ENCODE results near the gene RGS19.

RGS19 gene

DNA sequence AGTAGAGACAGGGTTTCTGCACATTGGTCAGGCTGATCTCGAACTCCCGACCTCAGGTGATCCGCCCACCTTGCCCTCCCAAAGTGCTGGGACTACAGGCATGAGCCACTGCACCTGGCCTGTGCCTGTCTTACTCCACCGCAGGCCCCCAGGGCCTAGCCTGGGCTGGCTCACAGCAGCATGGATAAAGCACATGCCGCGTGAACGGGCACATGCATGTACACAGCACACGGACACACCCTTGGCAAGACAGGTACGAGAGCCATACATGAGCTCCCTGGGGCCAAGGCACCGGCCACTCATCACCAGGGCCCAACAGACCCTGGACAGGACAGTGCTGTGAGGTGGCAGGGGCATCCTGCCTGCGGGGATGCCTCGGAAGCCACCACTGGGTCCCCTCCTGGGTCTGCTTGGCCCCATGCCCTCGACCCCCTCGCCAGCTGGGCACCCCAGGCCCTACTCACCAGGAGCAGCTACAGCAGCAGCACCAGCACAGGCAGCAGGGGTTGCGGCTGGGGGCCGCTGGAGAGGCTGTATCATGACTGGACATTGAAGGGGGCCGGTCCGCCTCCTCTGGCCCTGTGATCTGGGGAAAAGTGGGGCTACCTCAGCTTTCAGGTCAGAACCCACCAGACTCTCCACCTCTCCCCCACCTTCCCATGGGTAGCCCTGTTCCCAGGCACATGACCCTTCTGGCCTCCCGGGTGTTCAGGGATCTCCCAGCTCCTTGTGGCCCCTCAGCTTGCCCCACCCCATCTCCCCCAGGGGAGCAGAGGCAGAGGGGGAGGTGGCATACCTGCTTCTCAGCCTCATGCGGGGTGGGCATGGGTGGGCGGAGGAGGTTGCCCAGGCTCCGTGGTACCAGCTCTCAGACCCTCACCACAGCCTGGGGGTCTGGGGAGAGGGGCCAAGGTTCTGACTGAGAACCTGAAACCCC lies 3.0 kb downstream of the RGS19 start:
- no peak for DNase-seq

DNA sequence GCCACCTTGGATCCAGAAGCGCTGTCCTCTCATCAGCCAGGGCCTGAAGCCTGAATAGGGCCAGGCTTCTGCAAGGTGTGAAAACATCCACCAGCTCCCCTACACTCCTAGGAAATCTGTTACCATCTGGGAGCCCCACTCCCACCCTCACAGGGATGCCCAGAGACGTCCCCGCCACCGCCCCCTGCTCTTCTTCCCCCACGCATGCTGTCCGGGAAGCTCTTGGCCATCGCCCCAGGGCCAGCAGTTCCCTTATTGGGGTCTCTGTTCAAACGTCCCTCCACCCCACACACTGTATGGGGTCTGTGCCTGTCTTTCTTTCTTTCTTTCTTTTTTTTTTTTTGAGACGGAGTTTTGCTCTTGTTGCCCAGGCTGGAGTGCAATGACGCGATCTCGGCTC lies 3.8 kb downstream of the RGS19 start:
- DNase-seq, result no peak

GRCh38 chr20:64074963-64075362 lies 4.4 kb downstream of the RGS19 start:
- no peak for DNase-seq

DNA sequence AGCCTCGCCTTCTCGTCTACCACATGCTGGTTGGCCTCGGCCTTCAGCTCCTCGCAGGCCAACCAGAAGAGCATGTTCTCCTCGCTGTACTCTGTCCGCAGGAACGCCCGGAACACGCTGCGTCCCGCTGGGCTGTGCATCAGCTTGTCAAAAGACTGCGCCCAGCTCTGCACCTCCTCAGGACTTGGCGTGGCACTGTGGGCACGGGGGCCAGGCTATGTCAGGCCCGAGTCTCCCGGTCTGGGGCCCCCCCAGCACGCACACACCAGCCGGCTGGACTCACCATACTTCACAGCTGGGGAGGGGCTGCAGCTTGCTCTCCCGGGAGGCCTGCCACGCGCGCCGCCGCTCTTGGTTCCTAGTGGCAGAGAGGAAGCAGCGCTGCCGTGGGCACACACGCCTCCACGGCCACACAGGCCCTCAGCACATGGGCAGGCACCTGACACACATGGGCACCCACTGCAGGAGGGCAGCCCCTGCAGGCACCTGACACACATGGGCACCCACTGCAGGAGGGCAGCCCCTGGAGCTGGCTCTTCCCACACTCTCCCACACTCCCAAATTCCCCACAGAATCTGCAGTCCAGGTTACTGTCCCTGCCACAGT lies 5.0 kb downstream of the RGS19 start:
- no peak for DNase-seq

DNA sequence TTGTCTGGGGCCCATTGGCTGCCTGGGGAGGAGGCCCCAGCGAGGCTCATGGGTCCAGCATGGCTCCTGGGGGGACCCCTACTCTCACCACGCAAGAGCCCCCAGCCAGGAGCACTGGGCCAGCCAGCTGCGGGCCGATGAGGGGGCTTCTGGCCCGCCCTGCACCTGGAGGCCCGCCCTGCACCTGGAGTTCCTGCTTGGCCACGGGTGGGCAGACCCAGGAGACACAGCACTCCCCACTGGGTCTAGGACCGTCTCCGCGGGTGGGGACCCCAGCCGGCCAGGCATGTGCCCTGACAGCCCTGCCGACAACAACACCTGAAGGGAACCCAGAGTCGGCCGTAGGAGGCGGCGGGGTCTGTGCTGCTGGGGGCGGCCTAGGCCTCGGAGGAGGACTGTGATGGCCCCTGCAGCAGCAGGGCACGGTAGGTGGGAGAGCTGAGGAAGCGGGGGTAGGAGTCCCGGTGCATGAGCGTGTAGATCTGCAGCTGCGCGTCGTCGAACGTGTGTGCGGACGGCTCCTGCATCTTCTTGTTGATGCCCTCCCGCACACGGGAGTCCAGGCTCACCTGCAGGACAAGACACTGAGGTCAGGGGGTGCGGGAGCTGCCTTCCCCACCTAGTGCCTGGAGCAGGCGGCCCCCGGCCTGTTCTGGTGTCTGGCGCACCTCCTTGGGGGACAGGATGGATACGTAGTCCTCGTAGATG lies 5.7 kb downstream of the RGS19 start:
- DNase-seq, result no peak

GRCh38 chr20:64072498-64073063 lies 6.7 kb downstream of the RGS19 start:
- DNase-seq, result no peak

- no peak for DNase-seq
Measured at GRCh38 chr20:64071341-64072332, 7.7 kb downstream of the RGS19 start.

DNA sequence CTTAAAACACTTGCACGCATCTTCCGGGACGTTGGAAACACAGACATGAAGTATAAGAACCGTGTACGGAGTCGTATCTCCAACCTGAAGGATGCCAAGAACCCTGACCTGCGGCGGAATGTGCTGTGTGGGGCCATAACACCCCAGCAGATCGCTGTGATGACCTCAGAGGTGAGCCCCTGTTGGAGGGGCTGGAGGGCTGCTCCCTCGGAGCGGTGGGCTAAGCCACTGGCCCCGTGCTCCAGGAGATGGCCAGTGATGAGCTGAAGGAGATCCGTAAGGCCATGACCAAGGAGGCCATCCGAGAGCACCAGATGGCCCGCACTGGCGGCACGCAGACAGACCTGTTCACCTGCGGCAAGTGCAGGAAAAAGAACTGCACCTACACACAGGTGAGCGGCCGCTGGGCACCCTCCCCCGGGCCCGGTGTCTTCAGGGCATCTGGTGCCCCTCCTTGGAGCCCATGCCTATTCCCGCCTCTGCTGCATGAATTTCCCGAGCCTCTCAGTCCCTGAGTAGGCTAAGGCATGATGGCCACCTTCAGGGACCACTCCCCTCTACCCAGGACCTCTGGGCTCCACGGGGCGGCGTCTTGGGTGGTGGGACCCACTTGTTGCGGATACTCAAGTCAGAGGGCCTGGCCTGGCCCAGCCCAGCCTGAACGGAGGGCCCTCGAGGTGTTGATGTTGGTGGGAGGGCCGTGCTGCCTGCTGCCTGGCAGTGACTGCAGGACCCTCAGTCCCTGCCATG lies 8.9 kb downstream of the RGS19 start:
- no peak for DNase-seq

DNA sequence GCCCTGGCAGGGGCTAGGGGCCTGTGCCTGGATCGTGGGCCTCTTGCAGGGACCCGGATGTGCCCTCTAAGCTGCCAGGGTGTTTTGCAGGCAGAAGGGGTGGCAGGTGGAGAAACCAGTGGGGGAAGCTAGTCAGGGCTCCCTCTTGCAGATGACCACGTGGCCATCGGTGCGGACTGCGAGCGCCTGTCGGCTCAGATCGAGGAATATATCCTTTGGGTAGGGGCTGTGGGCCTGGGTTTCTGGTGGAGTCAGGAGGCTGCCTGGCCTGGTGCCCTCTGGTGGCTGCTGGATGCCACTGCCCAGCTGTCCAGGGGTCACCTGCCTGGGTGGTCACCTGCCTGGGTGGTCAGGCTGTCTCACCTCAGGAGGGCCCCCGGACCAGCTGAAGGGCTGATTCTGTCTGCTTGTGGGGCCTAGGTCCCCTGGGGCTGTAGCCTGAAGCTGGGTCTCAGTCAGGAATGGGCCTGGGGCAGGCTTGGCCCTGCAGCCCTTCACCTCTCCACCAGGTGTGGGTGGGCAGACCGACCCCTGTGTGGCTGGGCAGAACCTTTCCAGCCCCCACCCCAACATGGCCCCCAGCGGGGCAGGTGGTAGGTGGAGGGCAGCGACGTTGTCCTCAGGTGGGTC lies 9.6 kb downstream of the RGS19 start:
- DNase-seq, result no peak

GRCh38 chr20:64069209-64069613 lies 10.1 kb downstream of the RGS19 start:
- DNase-seq, result no peak

DNA sequence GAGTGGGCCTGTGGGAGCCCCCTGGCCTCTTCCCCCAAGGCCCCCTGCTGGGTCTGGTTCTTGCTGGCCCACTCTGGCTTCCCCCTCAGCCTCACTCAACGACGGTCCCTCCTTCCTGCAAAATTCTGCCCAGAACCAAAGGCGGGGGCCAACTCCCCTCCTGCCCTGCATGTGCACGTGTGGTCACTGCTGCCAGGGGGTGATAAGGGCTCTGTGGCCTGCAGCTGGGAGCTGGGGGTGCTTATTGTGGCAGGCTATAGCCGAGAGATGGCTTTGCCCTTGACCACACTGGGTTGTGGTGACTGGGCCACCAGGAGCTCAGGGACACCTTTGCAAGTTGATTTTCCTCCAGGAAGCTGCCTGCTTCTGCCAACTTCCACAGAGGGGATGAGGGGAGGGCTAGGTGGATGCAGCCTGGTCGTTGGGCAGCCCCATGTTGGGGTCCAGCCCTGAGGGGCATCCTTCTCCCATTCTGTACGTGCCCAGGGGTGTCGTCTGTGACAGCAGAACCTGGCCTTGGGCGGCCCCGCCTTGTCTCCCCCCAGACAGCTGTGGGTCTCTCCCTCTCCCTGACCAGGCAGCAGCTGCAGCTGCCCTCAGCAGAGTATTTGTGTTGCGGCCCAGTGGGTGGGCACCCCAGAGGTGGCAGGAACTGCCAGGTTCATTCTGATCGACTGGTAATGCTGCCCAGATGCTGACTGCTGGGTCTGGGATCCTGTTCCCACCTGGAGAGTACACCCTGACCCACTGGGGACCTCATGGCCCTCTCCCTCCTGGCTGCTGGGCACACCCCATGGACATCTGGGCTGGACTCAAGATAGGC lies 10.7 kb downstream of the RGS19 start:
- DNase-seq, result no peak

DNA sequence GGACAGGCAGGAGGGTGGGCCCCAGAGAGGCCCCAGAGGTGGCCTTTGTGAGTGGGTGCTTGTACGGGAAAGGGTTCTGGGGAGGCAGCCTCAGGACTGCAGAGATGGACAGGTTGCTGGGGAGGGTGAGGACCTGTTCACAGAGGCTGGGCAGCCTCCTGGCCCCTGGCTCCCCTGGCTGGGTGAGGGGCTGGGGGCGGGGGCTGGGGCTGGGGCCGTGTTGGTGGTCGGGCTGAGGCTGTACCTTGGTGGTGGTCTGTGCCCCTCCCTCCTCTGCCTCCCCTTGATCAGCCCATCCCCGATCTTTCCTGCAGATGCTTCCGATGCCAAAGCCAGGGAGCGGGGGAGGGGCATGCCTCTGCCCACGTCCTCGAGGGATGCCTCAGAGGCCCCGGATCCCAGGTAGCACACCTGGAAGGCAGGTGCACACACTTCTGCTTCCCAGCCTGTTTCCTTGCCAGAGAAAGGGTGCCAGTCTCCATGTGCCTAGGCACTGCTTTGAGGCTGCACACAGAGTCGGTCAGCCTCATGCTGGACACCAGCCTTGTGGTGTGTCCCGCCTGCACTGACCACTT lies 11.5 kb downstream of the RGS19 start:
- no peak for DNase-seq

DNA sequence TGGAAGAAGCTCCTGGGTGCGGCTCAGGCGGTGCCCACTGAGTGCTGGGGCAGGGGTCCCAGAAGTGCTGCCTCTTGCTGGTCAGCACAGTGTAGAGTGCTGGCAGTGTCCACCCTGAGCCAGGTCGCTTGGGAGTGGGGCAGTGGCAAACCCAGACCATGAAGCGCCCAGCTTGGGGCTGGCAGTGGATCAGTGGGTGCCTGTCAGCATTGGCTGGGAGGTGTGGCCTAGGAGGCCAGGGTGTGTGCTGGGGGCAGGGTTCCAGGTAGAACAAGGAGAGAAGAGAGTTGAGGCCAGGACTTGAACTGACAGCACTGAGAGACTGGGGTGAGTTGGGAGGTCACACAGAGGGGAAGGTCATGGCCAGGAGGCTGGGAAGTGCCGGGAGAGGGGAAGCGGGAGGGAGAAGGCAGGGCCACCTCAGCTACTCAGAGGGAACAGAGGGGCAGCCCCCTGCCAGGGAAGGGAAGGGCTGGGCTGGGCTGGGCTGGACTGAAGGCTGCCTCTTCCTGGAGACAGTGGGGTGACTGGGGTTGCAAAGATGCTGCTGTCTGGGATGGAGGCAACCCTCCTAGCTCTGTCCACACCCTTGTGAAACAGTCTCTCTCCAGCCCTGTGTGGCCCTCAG lies 12.2 kb downstream of the RGS19 start:
- no peak for DNase-seq

DNA sequence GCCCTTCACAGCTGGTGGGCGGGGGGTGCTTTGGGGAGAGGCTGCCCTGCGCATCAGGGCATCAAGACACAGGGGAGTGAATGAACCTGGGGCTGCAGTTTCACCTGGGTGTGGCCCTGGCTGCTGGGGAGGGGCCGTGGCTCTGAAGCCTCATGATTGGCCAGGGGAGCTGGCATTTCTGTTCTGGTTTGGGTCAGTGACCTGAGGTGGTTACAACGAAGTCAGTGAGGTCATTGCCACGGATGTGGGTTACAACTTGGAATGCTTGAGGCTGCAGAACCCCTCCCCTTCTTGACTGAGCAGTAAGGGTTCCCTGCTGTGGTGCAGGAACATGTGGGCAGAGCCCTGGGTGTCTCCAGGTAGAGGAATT lies 13.4 kb downstream of the RGS19 start:
- no peak for DNase-seq

GRCh38 chr20:64065062-64065973 lies 14.0 kb downstream of the RGS19 start:
- no peak for DNase-seq

DNA sequence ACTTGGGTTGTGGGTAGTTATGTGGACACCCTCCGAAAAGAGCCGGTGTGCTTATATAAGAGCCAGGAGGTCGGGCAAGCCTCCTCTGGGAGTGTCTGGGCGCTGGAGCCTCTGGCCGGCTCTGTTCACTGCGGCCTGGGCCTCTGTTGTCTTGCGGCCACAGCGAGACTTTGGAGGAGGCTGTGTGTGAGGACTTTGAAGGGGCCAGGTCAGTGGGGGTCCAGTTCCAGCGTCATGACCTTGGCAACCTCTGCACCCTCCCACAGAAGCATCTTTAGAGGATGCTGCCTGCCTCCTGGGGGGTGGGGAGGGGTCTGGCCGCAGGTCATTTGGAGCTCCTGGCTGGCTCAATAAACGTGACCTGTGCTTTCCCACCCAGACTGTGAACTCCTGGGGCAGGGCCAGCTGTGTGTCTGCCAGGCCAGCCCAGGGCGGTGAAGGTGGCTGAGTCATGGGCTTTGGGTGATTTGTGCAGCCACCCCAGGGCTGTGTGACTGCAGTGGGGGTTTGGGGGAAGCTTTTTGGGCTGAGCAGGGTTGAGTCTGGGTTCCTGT lies 15.1 kb downstream of the RGS19 start:
- no peak for DNase-seq

DNA sequence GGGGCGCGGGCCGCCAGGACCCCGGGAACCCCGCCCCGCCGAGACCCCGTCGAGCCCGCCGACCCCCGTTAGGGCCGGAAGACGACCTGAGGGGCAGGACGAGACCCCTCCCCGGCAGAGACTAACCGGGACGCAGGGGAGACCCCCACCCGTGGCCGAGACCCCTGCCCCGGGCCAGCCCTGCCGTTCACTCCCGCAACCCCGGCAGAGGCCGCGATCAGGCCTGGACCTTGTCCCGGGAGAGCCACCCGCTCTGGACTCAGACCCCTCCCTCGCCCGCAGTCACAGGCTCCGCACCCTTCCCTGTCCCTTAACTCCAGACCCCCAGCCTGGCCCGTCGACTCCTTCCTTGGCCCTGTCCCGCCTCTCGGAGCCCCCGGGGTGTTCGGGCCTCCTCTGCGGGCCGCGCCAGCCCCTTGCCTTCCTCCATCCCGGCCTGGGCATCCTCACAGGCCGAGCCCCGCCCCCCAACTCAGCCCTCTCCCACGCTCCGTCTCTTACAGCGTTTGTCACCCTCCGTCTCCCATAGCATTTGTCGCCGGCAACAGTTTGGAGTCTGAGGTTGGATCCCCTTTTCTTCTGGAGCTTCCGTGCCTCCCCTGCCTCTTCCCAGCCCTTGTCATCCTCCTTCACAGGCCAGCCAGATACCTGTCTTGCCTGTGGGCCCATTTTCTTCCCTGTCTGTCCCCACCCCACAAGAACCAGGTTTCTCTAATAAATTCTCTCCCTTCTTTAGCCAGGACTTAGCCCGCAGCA lies 15.8 kb downstream of the RGS19 start:
- no peak for DNase-seq
